ENCODE data around the gene CFD. TPM values are rescaled to one million over a fixed set of nuclear protein-coding genes. Genes with fewer than 3 reads are reported as not detected.

The CFD gene
- total RNA-seq, result 1 to 10 TPM; 2.3 to 2.9 TPM
- polyA plus RNA-seq (2013, experiment 1 of 2), result 24.4 TPM
- 13.7 TPM for polyA plus RNA-seq (2013, experiment 2 of 2)
- total RNA-seq, result 0 to 11.4 (median 0.94) reads per million in 172 experiments

DNA sequence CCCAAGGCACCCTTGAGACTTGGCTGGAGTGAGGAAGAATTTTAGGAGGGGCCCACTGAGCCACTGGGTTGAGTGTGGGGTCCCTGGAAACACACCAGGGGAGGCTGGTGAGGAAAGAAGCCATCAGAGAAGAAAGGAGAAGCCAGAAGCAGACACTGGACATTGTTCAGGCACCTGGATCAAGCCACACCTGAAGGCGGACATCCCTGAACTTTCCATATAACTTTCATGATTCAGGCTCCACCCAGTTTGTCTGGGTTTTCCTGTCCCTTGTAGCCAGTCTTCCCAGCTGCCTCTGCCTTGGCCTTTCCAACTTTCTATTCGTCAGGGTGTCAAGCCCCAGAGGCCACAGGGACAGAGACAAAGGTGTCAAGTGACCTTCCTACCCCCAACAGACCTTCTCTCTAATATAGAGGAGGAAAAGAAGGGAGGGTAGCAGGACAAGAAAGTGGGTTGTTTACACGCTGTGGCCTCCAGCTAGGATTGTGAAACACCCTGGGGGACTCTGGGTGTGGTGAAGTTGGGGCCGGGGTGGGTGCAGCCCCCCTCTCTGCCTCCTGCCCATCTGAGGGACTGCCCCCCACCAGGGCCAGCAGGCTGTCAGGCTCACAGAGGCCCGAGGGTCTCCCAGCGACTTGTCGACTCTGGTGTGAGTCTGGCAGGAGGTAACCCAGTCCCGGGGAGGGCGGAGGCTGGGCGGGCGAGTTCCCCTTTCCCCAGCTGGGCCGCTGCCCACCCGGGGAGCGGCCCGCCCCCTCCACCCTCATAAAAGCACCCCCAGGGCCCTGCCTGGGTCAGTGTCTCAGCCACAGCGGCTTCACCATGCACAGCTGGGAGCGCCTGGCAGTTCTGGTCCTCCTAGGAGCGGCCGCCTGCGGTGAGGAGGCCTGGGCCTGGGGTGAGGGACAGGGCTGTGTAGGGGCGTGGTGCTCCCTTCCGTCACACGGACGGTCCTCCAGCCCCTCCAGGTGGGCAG is at the start of gene CFD:
Gene CFD (plus strand): TSS at position 797 of the 976 bp plus-strand sequence. CDS start 26 bp downstream, at position 823.
- ChIA-PET POLR2A (interaction anchor here (1.0 to 1.6 kb wide), 3 partner anchors 34 to 125 kb away, joined by 3 to 5 read pairs (median 5); partner anchors contain the start of genes MED16, RNU6-9 and WDR18), CTCF (no interaction called here)
- intact Hi-C loops (cut with DNase I, micrococcal nuclease), result loop anchor here in 1 of 2 experiments (2.0 kb wide), 1 partner anchor 124 kb away; no protein-coding TSS in a partner anchor
- peak within 1 kb of the TSS; percentile 42 for H3K4me3 Mint-ChIP-seq
- DNase-seq (peak in 2 of 14 experiments; percentile 45 to 60), ATAC-seq (ENCODE audit: poor library complexity) (no peak)
- peak within 1 kb of the TSS; percentile 7 for H3K4me3 ChIP-seq (ENCODE audit: low read length)
- TF ChIP-seq, protein P1, sequence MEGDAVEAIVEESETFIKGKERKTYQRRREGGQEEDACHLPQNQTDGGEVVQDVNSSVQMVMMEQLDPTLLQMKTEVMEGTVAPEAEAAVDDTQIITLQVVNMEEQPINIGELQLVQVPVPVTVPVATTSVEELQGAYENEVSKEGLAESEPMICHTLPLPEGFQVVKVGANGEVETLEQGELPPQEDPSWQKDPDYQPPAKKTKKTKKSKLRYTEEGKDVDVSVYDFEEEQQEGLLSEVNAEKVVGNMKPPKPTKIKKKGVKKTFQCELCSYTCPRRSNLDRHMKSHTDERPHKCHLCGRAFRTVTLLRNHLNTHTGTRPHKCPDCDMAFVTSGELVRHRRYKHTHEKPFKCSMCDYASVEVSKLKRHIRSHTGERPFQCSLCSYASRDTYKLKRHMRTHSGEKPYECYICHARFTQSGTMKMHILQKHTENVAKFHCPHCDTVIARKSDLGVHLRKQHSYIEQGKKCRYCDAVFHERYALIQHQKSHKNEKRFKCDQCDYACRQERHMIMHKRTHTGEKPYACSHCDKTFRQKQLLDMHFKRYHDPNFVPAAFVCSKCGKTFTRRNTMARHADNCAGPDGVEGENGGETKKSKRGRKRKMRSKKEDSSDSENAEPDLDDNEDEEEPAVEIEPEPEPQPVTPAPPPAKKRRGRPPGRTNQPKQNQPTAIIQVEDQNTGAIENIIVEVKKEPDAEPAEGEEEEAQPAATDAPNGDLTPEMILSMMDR (IDR thresholded peaks at IDR 0.05), result no peak
- no peaks in the 10 kb centered on the region for H3K36me3 ChIP-seq (ENCODE audit: insufficient read depth, low read length)
- H3K27me3 ChIP-seq (ENCODE audit: control insufficient read depth in 1 of 2, insufficient read depth in 2 of 2, low read length in 2 of 2), result peaks cover 12 to 16% of the 10 kb centered on the region in 2 experiments
- peaks cover 48% of the 10 kb centered on the region for H3K4me1 ChIP-seq (ENCODE audit: insufficient read depth, low read length)
- no peak within 1 kb of the TSS for H3K27ac ChIP-seq (ENCODE audit: low read depth in 1 of 2, low read length in 2 of 2)
- H3K27me3 Mint-ChIP-seq, result peaks cover 10% of the 10 kb centered on the region
- peaks cover 17% of the 10 kb centered on the region for H3K4me1 Mint-ChIP-seq (ENCODE audit: low read depth)
- H3K27ac Mint-ChIP-seq, result no peak within 1 kb of the TSS
- no peaks in the 10 kb centered on the region for H3K9me3 Mint-ChIP-seq
- peaks cover 0 to 10% of the 10 kb centered on the region in 2 experiments for H3K9me3 ChIP-seq (ENCODE audit: control insufficient read depth in 1 of 2, insufficient read depth in 1 of 2, low read length in 2 of 2)
- H3K36me3 Mint-ChIP-seq (ENCODE audit: low read depth), result no peaks in the 10 kb centered on the region

DNA sequence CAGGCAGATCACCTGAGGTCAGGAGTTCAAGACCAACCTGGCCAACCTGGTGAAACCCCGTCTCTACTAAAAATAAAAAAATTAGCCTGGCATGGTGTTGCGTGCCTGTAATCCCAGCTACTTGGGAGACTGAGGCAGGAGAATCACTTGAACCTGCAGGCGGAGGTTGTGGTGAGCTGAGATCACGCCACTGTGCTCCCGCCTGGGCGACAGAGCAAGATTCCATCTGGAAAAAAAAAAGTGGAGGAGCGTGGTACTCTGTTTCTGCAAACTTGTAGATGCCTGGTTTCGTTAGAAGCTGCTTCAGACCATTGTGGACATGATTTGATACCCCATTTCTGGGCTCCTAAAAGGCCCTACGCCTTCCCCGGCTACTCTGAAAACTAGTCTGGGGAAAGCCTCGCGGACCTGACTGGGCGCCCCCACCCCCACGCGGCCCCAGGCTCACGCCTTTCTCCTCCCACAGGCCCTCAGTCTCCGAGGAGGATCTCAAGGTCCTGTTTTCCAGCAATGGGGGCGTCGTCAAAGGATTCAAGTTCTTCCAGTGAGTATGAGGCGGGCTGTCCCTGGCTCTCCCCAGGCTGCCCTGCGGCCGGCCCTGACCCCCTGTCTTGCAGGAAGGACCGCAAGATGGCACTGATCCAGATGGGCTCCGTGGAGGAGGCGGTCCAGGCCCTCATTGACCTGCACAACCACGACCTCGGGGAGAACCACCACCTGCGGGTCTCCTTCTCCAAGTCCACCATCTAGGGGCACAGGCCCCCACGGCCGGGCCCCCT is 49.2 kb upstream of the CFD start:
- Mint-ChIP-seq H3K27me3 (no peaks in the 10 kb centered on the region), H3K4me1 (ENCODE audit: low read depth) (peaks cover 7% of the 10 kb centered on the region), H3K9me3 (no peaks in the 10 kb centered on the region), H3K36me3 (ENCODE audit: low read depth) (peaks cover 52% of the 10 kb centered on the region), H3K27ac (no peak overlapping the region), H3K4me3 (peak overlapping the region; percentile 20)
- DNase-seq (no peak), ATAC-seq (ENCODE audit: poor library complexity) (no peak)
- intact Hi-C loops (cut with DNase I, micrococcal nuclease), result no loop called here
- Histone ChIP-seq H3K36me3 (ENCODE audit: insufficient read depth, low read length) (peaks cover 62% of the 10 kb centered on the region), H3K4me1 (ENCODE audit: insufficient read depth, low read length) (peaks cover 7% of the 10 kb centered on the region), H3K9me3 (ENCODE audit: control insufficient read depth in 1 of 2, insufficient read depth in 1 of 2, low read length in 2 of 2) (peaks cover 0 to 11% of the 10 kb centered on the region in 2 experiments), H3K4me3 (ENCODE audit: low read length) (no peak overlapping the region), H3K27ac (ENCODE audit: low read depth in 1 of 2, low read length in 2 of 2) (peak overlapping the region in 1 of 2 donors; percentile 7), H3K27me3 (ENCODE audit: control insufficient read depth in 1 of 2, insufficient read depth in 2 of 2, low read length in 2 of 2) (no peaks in the 10 kb centered on the region)
- ChIA-PET CTCF (no interaction called here), POLR2A (no interaction called here)
- TF ChIP-seq, protein P1 (IDR thresholded peaks at IDR 0.05), result no peak

DNA sequence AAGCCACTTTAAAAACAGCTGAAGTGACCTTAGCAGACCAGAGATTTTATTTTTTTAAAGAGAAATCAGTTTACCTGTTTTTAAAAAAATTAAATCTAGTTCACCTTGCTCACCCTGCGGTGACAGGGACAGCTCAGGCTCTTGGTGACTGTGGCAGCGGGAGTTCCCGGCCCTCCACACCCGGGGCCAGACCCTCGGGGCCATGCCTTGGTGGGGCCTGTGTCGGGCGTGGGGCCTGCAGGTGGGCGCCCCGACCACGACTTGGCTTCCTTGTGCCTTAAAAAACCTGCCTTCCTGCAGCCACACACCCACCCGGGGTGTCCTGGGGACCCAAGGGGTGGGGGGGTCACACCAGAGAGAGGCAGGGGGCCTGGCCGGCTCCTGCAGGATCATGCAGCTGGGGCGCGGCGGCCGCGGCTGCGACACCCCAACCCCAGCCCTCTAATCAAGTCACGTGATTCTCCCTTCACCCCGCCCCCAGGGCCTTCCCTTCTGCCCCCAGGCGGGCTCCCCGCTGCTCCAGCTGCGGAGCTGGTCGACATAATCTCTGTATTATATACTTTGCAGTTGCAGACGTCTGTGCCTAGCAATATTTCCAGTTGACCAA is 48.5 kb upstream of the CFD start:
- Mint-ChIP-seq H3K9me3 (no peaks in the 10 kb centered on the region), H3K27me3 (no peaks in the 10 kb centered on the region), H3K4me1 (ENCODE audit: low read depth) (peaks cover 7% of the 10 kb centered on the region), H3K36me3 (ENCODE audit: low read depth) (peaks cover 56% of the 10 kb centered on the region), H3K4me3 (peak overlapping the region; percentile 20), H3K27ac (no peak overlapping the region)
- Histone ChIP-seq H3K27me3 (ENCODE audit: control insufficient read depth in 1 of 2, insufficient read depth in 2 of 2, low read length in 2 of 2) (no peaks in the 10 kb centered on the region), H3K4me3 (ENCODE audit: low read length) (no peak overlapping the region), H3K4me1 (ENCODE audit: insufficient read depth, low read length) (peaks cover 7% of the 10 kb centered on the region), H3K27ac (ENCODE audit: low read depth in 1 of 2, low read length in 2 of 2) (no peak overlapping the region), H3K9me3 (ENCODE audit: control insufficient read depth in 1 of 2, insufficient read depth in 1 of 2, low read length in 2 of 2) (peaks cover 0 to 11% of the 10 kb centered on the region in 2 experiments), H3K36me3 (ENCODE audit: insufficient read depth, low read length) (peaks cover 57% of the 10 kb centered on the region)
- ChIA-PET POLR2A (no interaction called here), CTCF (no interaction called here)
- ATAC-seq (ENCODE audit: poor library complexity), result no peak
- intact Hi-C loops (cut with DNase I, micrococcal nuclease), result no loop called here
- TF ChIP-seq, protein P1 (IDR thresholded peaks at IDR 0.05), result no peak
- no peak for DNase-seq
